Measurements from ENCODE around the gene HBS1L. TPM values are rescaled to one million over a fixed set of nuclear protein-coding genes. Genes with fewer than 3 reads are reported as not detected.

The HBS1L gene
- total RNA-seq, 1 donor from 2014 or later, result 128 TPM

DNA sequence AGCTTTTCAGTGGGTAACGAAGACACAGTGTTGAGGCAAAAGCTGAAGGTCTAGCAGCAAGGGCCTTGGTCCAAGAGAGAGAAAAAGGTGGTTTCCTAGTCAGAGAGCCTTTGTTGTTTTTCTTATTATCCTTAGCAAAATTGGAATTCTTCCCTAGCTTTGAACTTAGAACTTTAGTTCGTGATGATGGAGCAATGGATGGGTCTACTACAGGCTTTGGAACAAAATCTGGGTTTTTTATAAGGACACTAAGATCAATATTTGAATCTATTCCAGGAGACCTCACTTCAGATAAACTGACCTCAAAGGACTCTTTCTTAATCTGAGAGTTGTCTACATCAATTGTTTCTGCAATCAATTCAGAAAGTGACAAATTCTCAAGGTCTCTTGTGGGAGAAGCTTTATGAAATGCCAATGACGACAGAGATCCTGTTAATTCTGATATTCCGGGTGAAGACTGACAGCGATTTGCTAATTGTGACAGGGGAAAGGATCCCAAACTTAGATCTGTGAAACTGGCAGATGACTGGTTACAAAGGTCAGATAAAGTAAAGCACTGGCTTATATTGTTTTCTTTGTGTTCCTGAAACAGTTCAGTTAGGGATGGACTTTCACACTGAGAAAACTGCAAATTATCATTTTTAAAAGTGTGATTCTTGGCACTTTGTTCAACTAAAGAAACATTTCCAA is 17.7 kb downstream of the HBS1L start:
- no peak for DNase-seq

DNA sequence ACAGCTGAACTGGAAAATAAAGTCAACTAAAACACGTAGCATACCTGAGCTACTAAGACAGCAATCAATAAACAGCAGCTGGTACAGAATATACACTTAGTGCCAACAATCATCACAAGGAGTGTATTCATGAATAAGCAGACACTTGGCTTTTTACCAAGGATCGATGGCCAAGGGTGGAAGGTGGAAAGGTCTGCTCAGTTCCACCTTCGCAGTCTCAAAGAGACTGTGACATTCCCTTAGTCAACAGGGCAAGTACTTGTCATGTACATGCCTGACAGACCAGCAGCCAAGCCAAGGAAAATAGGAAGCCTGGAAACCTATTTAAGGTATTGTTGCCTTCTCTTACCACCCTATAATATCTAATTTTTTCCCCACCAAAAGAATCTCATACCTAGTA is 21.4 kb downstream of the HBS1L start:
- no peak for DNase-seq

DNA sequence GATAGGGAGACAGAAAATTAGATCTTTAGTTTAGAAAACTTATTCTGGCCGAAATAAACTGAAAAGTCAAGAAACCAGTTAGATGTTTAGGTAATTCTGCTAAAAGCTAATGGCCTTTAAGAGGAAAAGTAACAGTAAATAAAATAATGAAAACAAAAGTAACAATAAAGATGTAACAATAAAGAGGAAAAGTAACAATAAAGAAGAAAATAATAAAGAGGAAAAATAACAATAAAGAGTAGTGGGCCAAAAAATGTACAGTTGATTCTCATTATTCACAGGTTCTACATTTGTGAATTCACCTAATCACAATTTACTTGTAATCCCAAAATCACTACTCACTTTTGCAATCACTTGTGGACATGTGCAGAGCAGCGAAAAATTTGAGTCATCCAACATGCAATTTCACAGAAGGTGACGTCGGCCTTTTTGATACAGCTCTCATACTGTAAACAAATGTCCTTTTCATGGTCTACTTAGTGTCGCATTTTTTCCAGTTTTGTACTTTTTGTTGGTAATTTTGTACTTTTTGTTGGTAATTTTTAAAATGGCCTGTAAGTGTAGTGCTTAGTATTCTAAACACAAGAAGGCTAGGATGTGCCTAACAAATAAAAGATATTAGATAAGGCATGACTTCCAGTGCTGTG is 24.0 kb downstream of the HBS1L start:
- no peak for DNase-seq

DNA sequence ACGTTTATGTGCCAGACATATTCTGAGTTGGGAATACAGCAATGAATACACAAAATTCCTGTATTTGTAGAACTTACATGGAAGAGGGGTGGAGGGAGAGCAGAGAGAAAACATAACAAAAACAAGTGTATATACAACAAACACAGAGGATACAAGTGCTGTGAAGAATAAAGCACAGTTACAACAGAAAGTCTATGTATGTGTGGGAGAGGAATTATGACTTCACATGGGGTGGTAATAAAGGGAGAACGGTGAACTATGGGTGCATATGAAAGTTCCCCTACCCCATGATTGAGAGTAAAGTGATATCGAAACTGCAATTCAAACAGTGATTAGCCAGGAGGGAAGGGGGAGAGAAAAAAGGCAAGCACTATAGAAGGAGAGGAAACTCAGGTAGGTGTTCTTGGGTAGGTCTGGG is 24.6 kb downstream of the HBS1L start:
- DNase-seq, result no peak

DNA sequence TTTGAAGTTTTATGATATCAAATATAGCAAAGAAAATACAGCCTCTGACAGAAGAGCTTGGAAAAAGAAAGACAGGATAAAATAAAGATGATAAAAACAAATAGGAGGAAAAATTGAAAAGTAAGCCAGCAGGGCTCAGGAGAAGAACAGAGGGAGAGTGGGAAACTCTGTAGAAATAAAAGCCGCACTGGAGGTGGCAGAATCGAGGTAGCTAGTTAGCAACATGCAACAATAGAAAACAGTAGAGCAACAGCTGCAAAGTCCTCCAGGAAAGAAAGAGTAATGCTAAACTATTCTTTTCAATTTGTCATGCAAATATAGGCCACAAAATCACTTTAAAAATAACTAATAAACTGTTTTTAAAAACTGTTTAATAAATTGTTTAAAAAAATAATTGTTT is 28.8 kb downstream of the HBS1L start:
- no peak for DNase-seq

DNA sequence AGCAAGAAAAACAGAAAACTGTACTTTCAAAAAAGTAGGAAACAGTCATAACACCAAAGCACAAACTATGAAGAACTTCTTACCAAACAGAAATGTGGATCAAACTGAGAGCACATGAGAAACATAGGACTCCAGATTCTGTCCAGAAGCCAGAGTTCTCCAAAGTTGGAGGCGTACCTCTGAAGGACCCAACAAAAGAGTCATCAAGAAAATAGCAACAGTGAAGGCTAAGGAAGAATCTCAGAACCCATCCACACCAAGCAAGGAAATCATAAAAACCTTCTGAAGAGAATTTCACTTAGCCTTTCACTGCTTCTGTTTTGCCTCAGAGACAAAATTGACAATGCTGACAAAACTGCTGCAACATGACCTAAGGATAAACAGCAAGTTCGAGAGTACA is 29.4 kb downstream of the HBS1L start:
- DNase-seq, result no peak

DNA sequence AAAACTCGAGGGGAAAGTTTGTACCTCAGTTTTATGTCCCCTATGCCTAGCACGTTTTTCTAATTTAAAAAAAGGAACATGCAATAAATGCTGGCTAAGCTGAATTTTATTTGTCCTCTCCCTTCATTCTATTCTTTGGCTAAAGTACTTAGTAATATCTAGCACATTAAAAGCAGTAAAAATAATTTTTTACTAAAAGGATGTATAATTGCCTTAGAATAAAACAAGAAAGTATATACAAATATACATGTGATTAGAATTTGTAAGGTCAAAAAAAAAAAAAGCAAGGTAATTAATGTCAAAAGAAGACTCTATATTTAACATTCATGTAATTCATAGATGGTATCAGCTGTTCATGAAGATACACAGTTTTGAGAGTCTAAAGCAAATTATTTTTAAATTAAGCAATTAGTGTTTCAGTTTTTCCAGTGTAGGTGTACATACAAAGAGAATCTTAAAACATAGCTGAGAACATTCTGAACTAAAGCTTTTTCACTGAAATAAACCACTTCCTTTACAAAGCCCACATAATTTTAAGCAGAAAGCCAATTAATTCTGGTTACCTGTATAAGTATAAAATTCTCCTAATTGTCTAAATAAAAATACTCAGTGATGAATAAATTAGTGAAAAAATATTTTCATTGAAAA is 32.4 kb downstream of the HBS1L start:
- no peak for DNase-seq

DNA sequence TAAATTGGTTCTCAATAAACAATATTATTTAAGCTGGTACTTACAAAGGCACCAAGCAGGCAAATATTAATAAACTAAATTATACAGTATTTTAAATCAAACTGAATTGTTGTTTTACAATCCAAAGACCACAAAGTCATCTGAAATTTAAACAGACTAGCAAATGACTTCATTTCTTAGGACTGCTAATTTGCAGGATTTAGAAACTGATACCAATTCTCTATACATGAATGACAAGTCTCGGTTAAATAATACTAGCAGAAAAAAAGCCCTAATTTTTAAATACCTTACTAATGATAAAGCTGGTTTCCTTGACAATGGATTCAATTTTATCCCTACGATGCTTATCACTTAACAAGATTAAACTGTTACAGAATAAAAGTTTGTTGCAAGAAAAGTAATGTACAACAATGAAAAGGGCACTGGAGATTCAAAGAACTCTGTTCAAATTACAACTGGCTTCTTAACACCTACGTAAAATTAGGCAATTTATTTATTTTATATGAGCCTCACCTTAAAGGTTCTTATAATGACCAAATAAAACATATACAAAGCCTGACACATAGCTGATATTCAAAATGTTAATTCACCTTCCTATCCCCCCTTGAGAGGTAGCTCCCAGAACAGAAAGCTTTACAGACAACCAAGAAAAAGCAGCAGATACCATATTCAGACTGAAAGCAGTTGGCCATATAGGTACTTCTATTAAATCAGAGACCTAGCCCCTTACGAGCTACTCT is 33.1 kb downstream of the HBS1L start:
- no peak for DNase-seq

DNA sequence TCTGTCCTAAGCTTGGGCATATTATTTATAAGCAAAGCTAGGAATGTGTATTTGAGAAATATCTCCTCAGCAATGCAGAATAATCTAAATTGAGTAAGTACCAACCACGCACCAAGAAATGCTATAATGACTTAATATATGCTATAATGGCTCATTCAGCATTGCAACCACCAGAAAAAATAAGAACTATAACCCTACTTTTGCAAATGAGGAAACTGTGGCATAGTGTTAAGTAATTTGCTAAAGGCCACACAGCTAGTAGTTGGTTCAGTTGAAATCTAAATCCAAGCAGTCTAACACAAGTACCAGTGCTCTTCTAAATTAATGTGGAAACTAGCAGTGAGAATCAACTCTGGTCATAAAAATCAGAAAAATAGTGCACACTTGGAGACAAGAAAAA is 35.7 kb downstream of the HBS1L start:
- DNase-seq, result no peak

DNA sequence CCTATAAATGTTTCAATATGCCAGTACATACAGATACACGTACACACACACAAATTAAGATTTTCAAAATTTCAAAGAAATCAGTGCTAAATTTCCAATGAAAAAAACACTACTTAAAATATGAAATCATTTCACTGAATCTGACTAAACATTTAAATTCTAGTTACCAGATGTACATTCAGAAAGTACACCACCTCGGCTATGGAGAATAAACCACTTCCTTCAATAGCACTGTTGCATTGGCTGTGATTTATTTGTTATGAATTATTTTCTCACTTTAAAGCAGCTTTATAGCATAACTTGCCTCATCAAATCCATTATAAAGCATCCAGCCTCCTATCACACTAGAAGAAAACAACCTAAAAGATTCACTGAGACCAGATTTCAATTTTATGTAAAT is 36.6 kb downstream of the HBS1L start:
- no peak for DNase-seq

DNA sequence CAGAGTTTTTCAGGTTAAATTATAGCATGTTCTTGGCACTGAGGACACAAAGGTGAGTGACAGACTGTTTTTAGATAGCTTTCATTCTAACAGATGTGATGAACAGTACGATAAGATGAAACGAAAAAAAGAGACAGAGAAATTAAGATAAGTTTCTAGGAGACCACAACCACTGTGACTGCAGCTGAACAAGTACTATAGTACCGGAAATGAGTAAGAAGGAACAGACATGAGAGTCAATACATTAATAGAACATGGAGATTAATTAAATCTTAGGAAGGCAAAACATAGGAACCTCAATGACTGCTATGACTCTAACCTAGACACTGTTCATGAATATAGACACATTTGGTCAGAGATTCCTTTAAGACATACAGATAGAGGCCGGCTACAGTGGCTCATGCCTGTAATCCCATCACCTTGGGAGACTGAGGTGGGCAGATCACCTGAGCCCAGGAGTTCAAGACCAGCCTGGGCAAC is 40.2 kb downstream of the HBS1L start:
- DNase-seq, result no peak

DNA sequence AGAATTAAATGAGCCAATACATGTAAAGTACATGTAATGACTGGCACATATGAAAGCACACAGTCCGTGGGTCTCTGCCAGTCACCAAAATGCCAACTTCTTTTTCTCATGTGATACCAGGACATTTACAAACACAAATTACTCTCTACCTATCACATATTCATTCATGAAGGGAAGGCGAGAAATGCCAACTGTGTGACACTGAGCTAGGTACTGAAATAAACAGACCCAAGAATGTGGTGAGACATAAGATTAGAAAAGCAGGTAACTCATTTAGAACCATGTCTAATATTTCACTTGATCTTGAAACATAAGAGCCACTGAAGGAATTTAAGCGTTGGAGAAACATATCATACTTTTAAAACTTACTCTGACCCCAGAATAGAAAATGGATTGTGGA is 41.4 kb downstream of the HBS1L start:
- DNase-seq, result no peak

DNA sequence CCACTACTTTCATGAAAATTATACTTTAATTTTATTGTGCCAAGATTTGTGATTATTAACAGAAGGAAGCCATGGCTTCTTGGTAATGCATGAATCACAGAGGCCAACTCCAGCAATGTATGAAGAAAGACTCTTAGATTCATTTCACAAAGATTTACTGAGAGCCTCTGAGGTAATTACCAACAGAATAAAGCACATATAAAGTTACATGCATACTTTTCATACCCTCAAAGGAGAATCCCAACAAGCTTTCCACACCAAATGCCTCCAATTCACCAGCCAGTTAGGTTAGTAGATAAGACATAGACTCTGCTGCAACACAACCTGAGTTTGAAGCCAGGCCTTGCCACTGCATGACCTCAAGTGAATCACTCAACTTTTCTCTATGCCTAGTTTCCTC is 41.9 kb downstream of the HBS1L start:
- DNase-seq, result no peak

DNA sequence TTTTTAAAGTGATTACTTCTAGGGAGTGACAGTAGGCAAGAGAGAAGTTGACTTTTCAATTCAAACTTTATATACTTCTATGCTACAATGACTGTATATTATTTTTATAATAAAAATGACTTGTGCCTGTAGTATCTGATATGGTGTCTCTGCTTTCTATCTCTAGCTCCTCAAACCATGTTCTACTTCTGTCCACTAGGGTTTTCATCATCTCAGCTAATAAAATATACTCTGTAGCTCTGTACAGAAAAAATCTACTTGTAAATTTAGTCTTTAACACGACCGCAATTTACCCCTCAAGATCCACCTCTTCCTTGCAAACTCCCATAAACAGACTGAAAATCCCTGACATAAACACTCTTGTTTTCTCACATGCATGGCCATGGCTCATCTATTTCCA is 42.3 kb downstream of the HBS1L start:
- no peak for DNase-seq

DNA sequence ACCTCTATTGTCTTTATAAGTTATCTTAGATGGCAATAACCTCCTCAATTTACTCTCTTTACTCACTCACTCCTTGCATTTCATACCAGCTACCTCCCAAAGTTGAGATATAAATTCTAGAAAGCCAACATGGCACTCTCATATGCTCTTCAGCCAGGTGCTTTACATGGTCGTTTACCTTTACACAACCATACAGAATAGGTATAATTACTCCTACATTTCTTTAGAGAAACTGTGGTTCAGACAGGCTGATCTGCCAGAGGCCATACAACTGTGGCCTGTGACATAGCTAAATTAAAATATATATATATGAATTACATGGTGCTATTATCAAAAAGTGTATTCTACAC is 45.7 kb downstream of the HBS1L start:
- DNase-seq, result no peak

DNA sequence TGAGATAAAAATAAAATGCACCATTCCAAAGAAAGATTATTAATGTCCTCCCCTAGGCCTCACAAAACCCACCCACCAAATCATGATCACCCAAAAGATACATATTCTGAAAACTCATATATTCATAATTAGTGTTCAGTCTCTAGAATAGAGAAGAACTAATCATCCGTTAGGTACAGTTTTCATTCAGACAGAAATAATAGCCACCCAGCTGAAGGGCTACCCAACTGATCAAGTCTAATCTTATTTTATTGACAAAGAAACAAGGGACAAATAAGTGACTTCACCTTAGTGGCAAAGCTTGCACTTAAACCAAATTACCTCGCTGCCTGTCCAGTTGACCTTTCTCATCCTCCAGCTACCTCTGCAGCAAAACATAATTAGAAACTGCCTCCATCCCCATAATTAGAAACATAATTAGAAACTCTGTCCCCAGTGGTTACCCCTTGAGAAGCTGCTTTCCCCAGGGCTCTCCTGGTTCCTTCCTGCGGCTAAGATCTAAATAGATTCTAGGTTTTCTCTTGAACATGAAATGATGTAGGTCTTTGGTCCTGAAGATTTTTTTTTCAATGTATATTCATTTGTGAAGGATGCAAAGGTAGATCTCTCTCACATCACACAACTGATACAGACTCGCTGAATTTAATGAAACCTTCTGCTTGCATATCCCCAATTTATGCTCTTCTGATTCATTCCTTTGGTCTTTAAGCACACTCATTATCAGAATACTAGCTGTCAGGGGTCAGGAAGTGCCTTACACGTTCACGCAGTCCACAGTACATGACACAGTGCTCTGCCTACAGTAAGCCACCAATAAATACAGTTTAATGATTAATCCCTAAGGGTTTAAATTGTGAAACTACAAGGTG is 46.3 kb downstream of the HBS1L start:
- no peak for DNase-seq

DNA sequence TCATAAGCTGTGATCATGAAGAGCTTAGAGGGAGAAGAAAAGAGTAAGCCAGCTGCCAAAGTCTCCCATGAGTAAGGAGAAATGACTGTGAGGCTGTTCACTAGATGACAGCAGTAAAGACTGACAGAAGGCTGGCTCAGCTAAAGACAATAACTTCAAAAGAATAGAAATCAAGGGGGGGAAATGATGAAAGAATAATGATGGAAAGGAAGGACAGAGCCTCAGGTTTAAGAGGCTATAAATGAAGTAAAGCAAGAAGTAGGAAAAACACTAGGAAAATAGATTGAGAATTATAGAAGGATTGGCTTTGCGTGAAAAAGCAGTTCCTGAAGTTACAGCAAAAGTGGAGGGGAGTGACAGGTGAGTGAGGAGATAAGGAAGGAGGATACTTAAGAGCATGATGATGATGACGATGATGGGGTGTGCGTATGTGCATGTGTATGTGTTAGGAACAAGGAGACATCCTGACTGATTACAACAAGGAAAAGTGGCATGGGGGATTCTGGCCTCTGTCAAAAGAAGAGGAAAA is 48.2 kb downstream of the HBS1L start:
- no peak for DNase-seq

DNA sequence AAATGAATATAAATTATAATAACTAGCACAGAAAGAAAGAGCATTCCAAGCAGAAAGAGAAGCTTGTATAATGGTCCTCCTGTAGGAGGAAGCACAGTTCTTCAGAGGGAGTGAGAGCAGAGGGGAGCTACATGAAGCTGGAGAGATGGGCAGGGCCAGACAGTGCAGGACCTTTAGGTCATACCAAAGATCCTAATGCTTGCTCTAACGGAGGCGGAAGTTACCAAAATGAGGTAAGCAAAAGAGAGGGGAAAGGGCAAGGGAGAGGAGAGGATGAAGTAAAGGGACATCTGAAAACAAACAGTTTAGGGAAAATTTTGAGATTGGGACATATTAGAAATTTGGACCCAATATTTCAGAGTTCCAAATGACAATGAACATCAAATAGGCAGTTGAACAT is 50.2 kb downstream of the HBS1L start:
- DNase-seq, result no peak

DNA sequence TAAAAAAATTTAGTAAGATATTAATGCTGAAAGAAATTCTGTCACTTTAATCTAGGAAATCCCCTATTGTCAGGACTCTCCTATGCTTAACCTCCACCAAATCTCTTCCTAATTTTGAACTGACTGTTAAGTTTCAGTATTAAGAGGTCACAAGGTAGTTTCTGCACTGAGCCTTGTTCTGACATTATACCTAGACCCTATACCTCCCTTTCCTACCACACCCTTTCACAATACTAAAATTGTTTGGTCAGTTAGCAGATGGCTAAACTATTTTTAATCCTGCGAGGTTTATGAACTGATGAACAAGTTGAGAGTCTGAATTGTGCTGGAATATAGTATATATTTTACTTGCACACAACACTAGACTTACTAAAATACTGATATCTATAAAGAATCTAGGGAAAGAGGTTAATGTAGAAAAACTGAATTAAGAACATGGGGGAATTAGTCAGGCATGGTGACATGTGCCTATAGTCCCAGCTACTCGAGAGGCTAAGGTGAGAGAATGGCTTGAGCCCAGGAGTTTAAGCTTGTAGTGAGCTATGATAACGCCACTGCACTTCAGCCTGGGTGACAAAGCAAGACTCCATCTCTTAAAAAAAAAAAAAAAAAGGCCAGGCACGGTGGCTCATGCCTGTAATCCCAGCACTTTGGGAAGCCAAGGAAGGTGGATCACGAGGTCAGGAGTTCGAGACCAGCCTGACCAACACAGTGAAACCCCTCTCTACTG is 51.5 kb downstream of the HBS1L start:
- DNase-seq, result no peak

DNA sequence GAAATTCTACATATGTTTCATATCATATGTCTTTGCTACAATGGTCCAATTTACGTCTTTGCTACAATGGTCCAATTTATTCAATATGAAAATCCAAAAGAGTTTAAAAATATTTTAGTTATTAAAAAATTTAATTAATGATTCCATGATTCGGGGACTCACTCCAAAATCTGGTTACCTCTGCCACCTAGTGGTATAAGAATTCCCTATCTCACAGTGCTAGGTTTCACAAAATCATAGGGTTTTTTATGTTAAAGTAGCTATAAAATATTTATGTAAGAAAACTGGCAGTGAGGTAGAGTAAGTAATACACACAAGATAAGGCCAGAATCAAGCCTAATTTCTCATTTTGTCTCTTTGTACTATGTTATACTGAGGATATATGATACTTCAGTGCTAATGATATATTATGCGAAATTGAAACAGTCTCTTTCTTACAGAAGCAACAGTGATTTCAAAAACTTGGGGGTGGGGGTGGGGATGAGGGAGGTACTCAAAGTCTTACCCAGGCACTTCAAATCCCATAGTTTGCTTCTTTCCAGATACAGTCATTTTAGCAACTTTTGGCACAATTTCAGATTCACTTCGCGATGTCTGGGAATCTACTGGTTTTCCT is 52.3 kb downstream of the HBS1L start:
- no peak for DNase-seq

DNA sequence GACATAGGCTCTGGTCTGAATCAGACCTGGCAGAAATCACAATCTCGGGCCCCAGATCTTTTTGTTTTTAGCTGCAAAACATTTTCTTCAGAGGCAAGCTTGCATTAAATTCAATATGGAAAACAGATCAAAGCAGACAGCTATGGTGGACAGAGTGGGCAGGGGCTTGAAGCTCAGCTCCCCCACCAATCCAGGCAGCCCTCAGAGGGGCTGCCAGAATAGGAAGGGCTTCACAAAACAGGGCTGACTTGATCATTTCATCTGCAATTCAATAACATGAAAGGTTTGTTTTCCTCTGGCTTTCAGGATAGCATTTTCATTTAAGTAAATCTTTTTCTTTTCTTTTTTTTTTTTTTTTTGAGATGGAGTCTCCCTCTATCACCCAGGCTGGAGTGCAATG is 55.5 kb downstream of the HBS1L start:
- no peak for DNase-seq
